ENCODE measurements around the gene TARS3.
A peak's percentile ranks its signal among the peaks of the same experiment; 100 is the strongest.

Gene TARS3

DNA sequence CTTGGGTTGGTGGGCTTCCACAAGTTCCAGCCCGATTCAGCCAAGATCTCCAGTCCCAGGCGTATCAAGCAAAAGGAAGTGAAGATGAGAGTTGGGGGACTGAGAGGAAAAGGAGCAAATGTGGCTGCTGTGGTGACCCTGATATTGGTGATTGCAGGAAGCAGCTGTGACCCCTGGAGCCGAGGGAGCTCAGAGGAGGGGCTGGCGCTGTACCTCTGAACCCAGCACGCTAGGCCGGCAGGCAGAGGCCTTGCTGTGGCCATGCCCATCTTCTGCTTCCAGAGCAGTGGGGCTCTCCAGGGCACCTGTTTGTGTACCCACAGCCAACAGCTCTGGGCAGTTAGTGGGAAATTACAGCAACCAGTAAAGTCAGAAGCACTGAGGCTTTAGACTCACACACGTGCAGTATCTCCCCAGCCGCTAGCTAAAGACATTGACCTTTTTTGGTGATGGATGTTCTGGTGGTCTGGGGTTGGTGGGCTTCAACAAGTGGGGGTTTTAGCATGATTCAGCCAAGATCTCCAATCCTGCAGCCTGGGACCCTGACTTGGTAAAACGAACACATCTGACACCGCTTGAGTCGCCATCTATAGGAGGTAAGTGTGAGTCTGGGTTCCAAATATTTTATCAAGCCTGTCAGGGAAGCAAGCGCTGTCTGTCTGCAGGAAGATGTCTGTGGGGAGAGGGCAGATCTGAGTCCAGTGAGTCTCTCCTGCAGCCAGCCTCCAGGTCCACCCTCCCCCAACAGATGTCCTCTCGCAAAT, 105.2 kb downstream of the TARS3 start:
- no peak for DNase-seq

DNA sequence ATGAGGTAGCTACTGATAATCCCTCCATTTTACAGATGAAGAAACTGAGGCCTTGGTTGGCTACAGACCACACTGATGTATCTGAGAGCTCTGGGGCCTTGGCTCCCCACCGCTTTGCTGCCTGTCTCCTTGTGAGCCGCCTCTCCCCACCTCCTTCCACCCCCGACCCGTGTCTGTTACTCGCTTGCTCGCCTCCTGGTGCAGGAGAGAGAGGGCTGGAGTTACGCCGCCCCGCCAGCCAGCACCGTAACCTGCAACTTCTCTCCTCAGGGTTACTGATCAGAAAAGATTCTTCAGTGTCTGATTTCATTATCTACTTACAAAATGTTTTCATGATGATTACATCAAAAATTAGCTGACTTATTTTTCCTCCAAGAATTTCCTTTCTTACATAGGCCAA, 106.2 kb downstream of the TARS3 start:
- DNase-seq, result no peak

DNA sequence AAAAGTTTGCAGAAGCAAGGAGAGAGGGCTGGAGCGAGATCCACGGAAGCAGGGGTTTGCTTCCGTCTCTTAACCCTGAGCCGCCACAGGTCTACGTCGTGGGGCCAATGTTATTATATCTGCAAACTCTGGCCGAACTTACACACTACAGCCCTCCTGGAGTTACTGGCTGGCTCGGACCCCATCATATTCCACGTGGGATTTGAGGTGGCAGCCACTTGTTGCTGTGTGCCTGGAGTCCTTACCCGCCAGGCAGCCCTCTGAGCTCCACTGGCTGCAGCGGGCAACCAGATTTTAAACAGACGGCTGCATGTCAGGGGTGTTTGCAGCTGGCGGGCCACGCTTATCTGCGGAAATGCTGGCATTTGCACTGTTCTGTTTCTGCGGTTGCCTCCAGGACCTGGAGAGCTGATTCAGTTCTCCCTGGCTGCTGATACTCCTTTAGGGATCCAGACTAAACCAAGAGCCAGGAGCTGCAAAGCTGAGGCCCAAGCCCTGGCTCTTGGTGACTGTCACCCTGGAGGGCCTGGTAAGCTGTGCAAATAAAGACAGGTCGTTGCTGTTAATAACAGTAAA, 106.8 kb downstream of the TARS3 start:
- DNase-seq, result no peak

- DNase-seq, result peak; percentile 44
Measured at GRCh38 chr15:101615986-101616848, 108.1 kb downstream of the TARS3 start.

GRCh38 chr15:101615414-101615985, 108.8 kb downstream of the TARS3 start:
- no peak for DNase-seq

DNA sequence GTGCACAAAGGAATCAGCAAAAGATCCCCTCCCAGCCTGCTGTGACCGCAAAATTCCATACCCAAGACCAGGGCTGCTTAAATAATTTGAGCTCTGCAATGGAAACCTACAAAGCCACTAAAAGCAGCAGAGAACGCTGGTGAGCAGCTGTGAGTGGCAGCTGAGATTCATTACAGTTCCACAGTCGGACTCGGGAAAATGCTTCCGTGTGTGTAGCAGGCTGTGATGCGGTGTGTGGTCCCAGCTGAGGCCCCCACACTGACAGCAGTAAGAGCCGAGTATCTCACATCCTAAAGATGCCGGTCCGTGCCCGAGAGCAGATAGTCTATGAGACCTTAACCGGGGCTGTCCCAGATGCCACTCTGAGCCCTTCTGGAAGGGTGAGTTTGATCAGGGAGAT, 109.5 kb downstream of the TARS3 start:
- no peak for DNase-seq

DNA sequence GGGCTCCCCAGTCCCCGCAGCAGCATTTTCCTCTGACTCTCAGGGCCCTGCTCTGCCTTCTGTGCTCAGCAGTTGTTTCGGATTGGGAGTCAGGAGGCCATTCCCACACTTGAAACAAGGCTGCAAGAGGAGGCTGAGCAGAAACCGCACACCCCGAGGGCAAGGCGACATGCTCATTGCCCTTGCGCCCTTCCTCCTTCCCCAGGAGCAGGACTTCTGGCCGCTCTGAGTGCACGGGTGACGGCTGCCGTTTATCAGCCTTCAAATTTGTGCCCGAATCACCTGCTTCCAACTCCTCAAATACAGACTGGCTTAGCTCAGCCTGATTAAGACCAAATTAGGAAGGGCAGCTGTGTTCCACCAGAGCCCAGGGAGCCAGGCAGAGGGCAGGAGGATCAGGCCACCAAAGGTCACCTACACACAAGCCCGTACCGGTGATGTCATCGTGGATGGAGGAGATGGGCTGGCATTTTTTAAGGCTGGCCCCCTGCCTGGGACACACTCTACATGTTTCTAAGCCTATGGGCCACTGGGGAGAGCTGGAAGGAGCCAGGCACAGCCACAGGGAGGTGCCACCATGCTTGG, 110.2 kb downstream of the TARS3 start:
- DNase-seq, result no peak

DNA sequence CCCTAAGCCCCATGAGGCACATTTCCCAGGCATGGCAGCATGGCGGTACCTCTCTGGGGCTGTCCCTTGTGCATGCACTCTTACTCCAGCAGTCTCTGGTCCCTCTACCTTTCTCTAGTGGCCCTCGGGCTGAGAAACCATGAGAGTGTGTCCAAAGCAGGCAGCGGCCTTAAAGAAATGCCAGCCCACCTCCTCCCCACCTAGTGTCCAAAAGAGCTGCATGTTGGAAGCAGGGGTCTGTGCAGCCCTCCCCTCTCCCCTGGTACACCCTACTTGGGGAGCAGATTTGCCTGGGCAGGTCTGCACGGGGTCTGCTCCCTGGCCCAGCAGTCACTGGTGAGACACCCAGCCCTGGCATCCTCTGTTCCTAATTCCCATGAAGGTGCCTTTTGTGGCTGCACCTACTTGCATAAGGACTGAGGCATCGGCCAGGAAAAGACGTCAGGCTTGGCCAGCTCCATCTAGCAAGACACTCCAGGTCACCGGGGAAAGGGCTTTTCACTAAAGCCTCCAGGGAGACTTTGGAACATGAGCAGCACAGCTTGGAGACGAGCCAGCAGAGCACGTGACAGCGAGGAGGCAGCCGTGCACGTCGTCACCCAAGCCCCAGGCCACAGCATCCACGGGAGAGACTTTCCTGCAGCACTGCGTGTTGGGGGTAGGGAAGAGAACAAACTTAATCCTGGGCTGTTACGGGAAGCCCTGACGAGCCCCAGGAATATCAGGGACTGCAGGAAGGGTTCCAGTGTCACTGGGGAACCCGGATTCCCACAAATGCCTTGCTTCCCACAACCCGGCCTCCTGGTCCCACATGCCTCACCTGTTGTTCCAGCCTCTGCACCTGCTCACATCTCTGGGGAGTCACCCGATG, 110.9 kb downstream of the TARS3 start:
- no peak for DNase-seq

DNA sequence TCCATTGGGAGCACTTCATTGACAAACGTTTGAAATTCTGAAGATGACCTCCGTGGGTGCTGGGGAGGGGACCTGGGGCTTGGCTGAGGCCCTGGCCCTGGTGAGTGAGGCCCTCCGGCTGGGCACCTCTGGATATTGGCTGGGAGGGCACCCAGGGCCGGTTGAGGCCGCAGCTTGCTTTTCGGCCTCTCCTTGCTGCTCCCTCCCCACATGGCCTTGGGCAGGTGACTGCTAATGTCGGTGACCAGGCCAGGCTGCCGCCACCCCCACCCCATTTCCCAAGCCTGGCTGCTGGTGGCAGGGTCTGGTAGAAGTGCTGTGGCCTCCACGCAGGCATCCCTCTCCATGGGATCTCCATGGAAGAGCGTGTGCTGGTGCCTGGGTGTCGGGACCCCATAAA, 111.6 kb downstream of the TARS3 start:
- no peak for DNase-seq

DNA sequence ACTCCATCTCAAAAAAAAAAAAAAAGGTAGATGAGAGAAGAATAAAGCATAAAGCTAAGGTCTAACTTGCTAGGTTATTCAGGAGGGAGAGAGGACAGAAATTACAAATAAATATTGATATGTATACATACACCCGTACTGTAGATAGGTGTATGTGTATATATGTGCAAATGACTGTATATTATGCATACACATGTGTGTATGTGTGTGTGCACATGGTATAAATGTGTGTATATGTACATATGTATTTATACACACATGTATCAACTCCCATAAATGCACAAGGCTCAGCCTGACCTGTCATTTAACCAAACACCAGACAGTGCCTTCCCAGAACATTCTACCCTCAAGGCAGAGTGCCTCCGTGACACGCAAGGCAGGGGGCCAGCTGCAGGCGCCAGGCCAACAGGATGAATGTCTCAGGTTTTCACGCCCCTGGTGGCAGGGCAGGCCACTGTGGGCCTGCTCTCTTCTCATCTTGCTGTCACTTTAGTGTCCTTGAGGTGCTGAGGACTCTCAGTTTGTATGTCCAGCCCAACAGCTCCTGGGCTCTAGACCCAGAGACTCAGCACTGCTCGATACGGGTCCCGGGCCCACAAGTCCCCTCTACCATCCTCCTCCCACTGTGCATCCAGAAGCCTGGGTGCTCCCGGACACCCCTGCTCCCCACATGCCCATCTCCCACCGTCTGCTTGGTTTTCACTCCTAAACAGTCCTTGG, 112.5 kb downstream of the TARS3 start:
- DNase-seq, result no peak

GRCh38 chr15:101611007-101611406, 113.3 kb downstream of the TARS3 start:
- no peak for DNase-seq

DNA sequence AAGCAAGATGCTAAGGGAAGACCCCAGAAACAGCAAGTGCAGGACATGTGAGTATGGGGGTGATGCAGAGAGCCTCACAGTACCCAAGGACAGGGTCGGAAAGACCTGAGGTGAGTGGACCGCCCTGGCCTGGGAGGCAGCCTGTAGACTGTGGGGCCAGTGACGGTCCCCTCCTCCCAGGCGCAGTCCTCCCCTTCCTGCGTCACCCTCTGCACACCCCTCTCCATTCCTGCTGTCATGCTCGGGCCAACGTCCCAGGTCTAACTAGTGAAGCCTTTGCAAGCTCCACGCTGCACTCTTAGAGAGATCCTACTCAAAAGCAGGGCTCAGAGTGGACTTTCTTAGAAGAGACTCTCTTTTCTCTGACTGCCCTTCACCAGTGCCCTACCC, 113.7 kb downstream of the TARS3 start:
- no peak for DNase-seq

DNA sequence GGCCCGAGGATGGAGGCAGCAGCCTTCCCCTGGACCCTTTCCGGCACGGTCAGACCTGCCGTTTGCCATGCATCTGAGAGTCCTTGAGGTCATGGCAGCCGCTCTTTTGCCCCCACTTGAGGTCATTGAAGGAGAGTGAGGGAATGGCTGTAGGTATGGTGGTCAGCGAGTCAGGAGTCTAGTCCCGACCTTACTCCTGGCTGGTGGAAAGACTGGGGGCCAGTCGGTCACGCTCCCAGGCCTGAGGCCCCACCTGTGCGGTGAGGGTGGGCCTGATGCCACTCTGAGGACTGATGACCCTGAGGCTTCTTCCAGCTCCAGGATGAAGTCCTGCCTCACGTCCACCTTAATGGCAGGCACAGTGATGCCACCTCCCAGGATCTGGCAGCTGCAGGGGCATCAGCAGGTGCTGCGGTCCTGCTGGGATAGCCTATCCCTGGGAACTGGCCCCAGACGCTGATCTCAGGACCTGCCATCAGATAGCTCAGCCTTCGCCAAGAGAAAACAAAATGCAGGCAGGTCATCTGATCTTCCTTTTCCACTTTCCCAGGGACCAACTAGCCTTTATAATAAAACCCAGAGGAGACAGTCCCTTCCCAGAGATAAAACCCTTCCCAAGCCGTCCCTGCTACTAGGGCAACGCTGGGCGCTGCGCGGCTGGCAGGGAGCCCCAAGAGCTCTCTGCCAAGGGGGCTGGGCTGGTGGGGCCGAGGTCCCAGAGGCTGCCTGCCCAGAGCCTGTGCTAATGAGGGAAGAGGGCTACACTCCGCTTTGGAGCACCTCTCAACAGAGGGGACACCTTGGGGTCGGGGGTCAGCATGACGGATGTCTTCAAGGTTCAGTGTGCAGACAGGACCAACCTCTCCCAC, 114.3 kb downstream of the TARS3 start:
- DNase-seq, result no peak

DNA sequence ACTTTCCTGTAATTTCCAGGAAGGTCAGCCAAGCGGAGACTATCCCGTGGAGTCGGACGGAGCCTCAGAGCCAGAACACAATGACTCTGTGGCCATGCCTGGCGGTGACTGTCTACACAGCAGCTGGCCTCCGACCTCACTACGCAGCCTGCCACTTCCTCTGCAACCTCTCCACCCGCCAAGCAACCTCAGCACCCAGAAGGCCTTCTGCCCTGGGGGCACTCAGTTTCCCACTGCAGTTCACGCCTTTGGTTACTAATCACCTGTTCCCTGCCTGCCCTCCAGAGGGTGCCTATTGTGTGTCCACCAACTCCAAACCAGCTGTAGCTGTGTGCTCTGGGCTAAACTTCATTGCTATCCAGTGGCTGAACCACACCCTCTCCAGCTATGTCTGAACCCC, 116.1 kb downstream of the TARS3 start:
- DNase-seq, result no peak

GRCh38 chr15:101607108-101607507, 117.2 kb downstream of the TARS3 start:
- DNase-seq, result no peak

- DNase-seq, result no peak
Measured at GRCh38 chr15:101604124-101604874, 120.0 kb downstream of the TARS3 start.
